ENCODE results near the gene IMP4.

Gene IMP4

GRCh38 chr2:130378898-130379214 lies 36.2 kb downstream of the IMP4 start:
- no peaks in the 10 kb centered on the region for H3K4me1 ChIP-seq
- peaks cover 2% of the 10 kb centered on the region for H3K79me2 ChIP-seq
- H3K9ac ChIP-seq, result no peak overlapping the region
- H3K9me3 ChIP-seq (ENCODE audit: control insufficient read depth, low read length), result no peaks in the 10 kb centered on the region
- no peaks in the 10 kb centered on the region for H3K36me3 ChIP-seq (ENCODE audit: control insufficient read depth, insufficient read depth, low read length)
- H2AFZ ChIP-seq, result no peak overlapping the region
- H3K27me3 ChIP-seq (ENCODE audit: control insufficient read depth, insufficient read depth, low read length), result no peaks in the 10 kb centered on the region
- H3K27ac ChIP-seq, result no peak overlapping the region
- H3K4me2 ChIP-seq (ENCODE audit: low read length), result no peak overlapping the region
- no peak overlapping the region for H3K4me3 ChIP-seq (ENCODE audit: low read depth, low read length)
- no peak for TF ChIP-seq CTCF (IDR thresholded peaks at IDR 0.05)

DNA sequence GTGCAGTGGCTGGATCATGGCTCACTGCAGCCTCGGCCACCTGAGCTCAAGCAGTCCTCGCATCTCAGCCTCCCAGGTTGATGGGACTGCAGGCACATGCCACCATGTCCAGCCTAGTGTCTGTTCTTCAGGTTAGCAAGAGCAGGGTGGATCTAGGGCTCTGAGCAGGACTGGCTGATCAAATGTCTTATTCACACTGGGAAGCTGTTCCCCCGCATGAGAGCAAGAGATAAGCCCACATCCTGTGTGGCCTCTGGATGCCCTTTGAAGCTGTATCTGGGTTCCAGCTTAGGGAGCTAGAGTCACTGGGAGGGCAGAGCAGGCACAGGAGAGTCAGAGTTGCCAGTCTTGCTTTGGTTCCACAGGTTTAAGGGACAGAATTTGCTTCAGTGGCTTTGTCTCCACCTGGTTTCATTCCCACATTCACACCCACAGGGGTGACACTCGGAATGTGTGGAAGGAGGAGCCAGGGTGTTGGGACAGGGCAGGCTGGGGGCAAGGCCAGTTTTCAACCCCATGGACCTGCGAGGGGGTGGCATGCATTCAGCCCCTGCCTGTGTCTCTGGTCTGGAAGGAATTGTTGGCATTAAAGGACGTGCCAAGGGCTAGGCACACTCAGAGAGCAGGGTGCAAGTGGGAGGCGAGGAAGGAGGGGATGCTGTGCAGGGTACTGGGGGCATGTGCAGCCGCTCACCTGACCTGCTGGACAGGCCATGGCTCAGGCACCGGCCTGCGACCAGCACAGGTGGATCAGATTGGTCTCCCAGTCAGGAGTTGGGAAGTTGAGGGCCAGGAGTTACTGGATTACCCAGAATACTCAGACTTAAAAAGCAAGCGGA lies 37.6 kb downstream of the IMP4 start:
- no peak for TF ChIP-seq CTCF (IDR thresholded peaks at IDR 0.05)
- no peaks in the 10 kb centered on the region for H3K36me3 ChIP-seq (ENCODE audit: control insufficient read depth, insufficient read depth, low read length)

GRCh38 chr2:130381145-130381544 lies 38.4 kb downstream of the IMP4 start:
- H3K9ac ChIP-seq, result no peak overlapping the region
- H3K36me3 ChIP-seq (ENCODE audit: control insufficient read depth, insufficient read depth, low read length), result no peaks in the 10 kb centered on the region
- H2AFZ ChIP-seq, result no peak overlapping the region
- no peaks in the 10 kb centered on the region for H3K9me3 ChIP-seq (ENCODE audit: control insufficient read depth, low read length)
- H3K27me3 ChIP-seq (ENCODE audit: control insufficient read depth, insufficient read depth, low read length), result no peaks in the 10 kb centered on the region
- no peak overlapping the region for H3K27ac ChIP-seq
- no peak overlapping the region for H3K4me2 ChIP-seq (ENCODE audit: low read length)
- no peak for TF ChIP-seq CTCF (IDR thresholded peaks at IDR 0.05)
- H3K4me3 ChIP-seq (ENCODE audit: low read depth, low read length), result no peak overlapping the region
- no peaks in the 10 kb centered on the region for H3K4me1 ChIP-seq
- peaks cover 2% of the 10 kb centered on the region for H3K79me2 ChIP-seq

More for the DNA sequence above, 37.6 kb downstream of the IMP4 start:
- Histone ChIP-seq H2AFZ (no peak overlapping the region), H3K27me3 (ENCODE audit: control insufficient read depth, insufficient read depth, low read length) (no peaks in the 10 kb centered on the region), H3K9me3 (ENCODE audit: control insufficient read depth, low read length) (no peaks in the 10 kb centered on the region), H3K27ac (no peak overlapping the region), H3K9ac (no peak overlapping the region), H3K4me3 (ENCODE audit: low read depth, low read length) (no peak overlapping the region), H3K4me1 (no peaks in the 10 kb centered on the region), H3K4me2 (ENCODE audit: low read length) (no peak overlapping the region), H3K79me2 (peaks cover 2% of the 10 kb centered on the region)

DNA sequence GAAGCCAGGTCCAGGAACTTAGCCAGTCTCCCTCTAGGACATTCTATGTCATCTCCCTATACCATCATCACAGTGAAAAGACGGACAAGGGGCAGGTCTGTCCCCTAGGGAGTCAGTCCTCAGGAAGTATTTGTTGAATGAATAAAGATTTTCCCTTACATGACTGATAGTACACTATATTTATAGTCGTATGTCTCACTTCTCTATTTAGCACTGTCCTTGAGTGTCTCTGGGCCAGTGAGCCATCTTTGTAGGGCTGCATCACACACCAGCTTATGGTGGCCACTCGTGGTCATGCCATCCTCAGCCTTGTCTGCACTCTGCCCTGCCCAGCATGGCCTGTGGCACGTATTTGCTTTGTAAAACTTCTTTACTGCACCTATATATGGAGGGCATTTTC lies 38.9 kb downstream of the IMP4 start:
- H3K27me3 ChIP-seq (ENCODE audit: control insufficient read depth, insufficient read depth, low read length), result no peaks in the 10 kb centered on the region
- no peak overlapping the region for H3K9ac ChIP-seq
- H3K4me3 ChIP-seq (ENCODE audit: low read depth, low read length), result no peak overlapping the region
- no peak overlapping the region for H2AFZ ChIP-seq
- no peaks in the 10 kb centered on the region for H3K4me1 ChIP-seq
- H3K36me3 ChIP-seq (ENCODE audit: control insufficient read depth, insufficient read depth, low read length), result no peaks in the 10 kb centered on the region
- no peak overlapping the region for H3K4me2 ChIP-seq (ENCODE audit: low read length)
- H3K27ac ChIP-seq, result no peak overlapping the region
- no peak for TF ChIP-seq CTCF (IDR thresholded peaks at IDR 0.05)
- H3K79me2 ChIP-seq, result peaks cover 2% of the 10 kb centered on the region
- no peaks in the 10 kb centered on the region for H3K9me3 ChIP-seq (ENCODE audit: control insufficient read depth, low read length)

Data from parathyroid adenoma (tissue), 2 donors.